GM10248 (cell line): ENCODE data around the gene COQ8A.

Experiments used
- CTCF ChIA-PET: fragments of 300-600 bp; sonication (Branson Sonifier 250); formaldehyde crosslinking; extraction: SDS; loops from one replicate; lab custom pipeline; 2021; ENCODE audit warnings: antibody characterized with exemption; lab: Yijun Ruan, JAX
- POLR2A ChIA-PET: fragments of 350-650 bp; sonication (Branson Sonifier 250); formaldehyde crosslinking; extraction: SDS; loops from one replicate; lab custom pipeline; 2020; ENCODE audit warnings: antibody characterized with exemption; lab: Yijun Ruan, JAX
- DNase-seq: peaks from one replicate; pipeline ENCODE4 v3.0.0; 2012; ENCODE audit errors: extremely low spot score
- CTCF ChIP-seq: IDR thresholded peaks from 2 replicates; pipeline ENCODE4 v1.5.1; 2012; ENCODE audit warnings: mild to moderate bottlenecking, low read depth; ENCODE audit errors: extremely low read depth, missing control alignments, control extremely low read depth

COQ8A gene

GRCh38 chr1:226904772-226905171, 35.3 kb upstream of the COQ8A start:
- ChIA-PET CTCF (interaction anchor here (1.3 kb wide), 1 partner anchor 21 kb away, joined by 3 read pairs; no protein-coding TSS in a partner anchor), POLR2A (no interaction called here)
- no peak for TF ChIP-seq CTCF
- DNase-seq = no peak

- ChIA-PET CTCF (interaction anchor here (1.4 kb wide), 1 partner anchor 11 kb away, joined by 5 read pairs; no protein-coding TSS in a partner anchor), POLR2A (no interaction called here)
- no peak for DNase-seq
- no peak for TF ChIP-seq CTCF
Observed at GRCh38 chr1:226908419-226908818, 31.7 kb upstream of the COQ8A start.

GRCh38 chr1:226908913-226909312, 31.2 kb upstream of the COQ8A start:
- no peak for DNase-seq
- TF ChIP-seq CTCF = no peak
- CTCF ChIA-PET = interaction anchor here (1.4 kb wide), 1 partner anchor 10 kb away, joined by 5 read pairs; no protein-coding TSS in a partner anchor
- POLR2A ChIA-PET = no interaction called here

GRCh38 chr1:226912587-226913176, 27.4 kb upstream of the COQ8A start:
- POLR2A ChIA-PET = no interaction called here
- peak; percentile 84 for TF ChIP-seq CTCF
- peak; percentile 73 for DNase-seq
- CTCF ChIA-PET = interaction anchor here (0.6 to 3.5 kb wide), 24 partner anchors 9 to 630 kb away, joined by 3 to 19 read pairs (median 4); no protein-coding TSS in a partner anchor

GRCh38 chr1:226915672-226915995, 24.5 kb upstream of the COQ8A start:
- CTCF ChIA-PET = interaction anchor here (1.4 to 1.6 kb wide), 2 partner anchors 9 to 34 kb away, joined by 3 to 4 read pairs; no protein-coding TSS in a partner anchor
- POLR2A ChIA-PET = no interaction called here

GRCh38 chr1:226916497-226916896, 23.6 kb upstream of the COQ8A start:
- ChIA-PET POLR2A (no interaction called here), CTCF (no interaction called here)
- no peak for TF ChIP-seq CTCF
- DNase-seq = no peak

More at GRCh38 chr1:226915672-226915995, 24.5 kb upstream of the COQ8A start:
- DNase-seq = no peak
- TF ChIP-seq CTCF = no peak

GRCh38 chr1:226919587-226919986, 20.5 kb upstream of the COQ8A start:
- POLR2A ChIA-PET = no interaction called here
- CTCF ChIA-PET = interaction anchor here (1.3 to 4.1 kb wide), 3 partner anchors 7 to 17 kb away, joined by 3 to 19 read pairs (median 5); no protein-coding TSS in a partner anchor
- no peak for TF ChIP-seq CTCF
- DNase-seq = no peak
